GM10266 (cell line): ENCODE measurements around the gene LDB2.

ENCODE experiments used
- DNase-seq: peaks from one replicate; pipeline ENCODE4 v3.0.0; 2012; ENCODE audit errors: extremely low spot score
- CTCF ChIP-seq: IDR thresholded peaks from 2 replicates; pipeline ENCODE4 v1.5.1; 2012; ENCODE audit warnings: mild to moderate bottlenecking, low read depth; ENCODE audit not compliant: control insufficient read depth, insufficient read depth; ENCODE audit errors: missing control alignments

Gene LDB2

GRCh38 chr4:16733509-16733908 is 164.9 kb downstream of the LDB2 start:
- no peak for DNase-seq
- TF ChIP-seq CTCF, result no peak

- no peak for DNase-seq
- no peak for TF ChIP-seq CTCF
Observed at GRCh38 chr4:16732741-16733140, 165.7 kb downstream of the LDB2 start.

GRCh38 chr4:16731776-16732380 is 166.6 kb downstream of the LDB2 start:
- no peak for TF ChIP-seq CTCF
- DNase-seq, result no peak

GRCh38 chr4:16730522-16731205 is 167.8 kb downstream of the LDB2 start:
- no peak for DNase-seq
- TF ChIP-seq CTCF, result no peak

GRCh38 chr4:16729336-16729735 is 169.1 kb downstream of the LDB2 start:
- no peak for DNase-seq
- no peak for TF ChIP-seq CTCF

GRCh38 chr4:16728849-16729248 is 169.6 kb downstream of the LDB2 start:
- no peak for DNase-seq
- TF ChIP-seq CTCF, result no peak

- no peak for DNase-seq
- no peak for TF ChIP-seq CTCF
Observed at GRCh38 chr4:16728111-16728510, 170.3 kb downstream of the LDB2 start.
